Bronchial epithelial cell (primary cell): ENCODE data around the gene TMEM165. TPM values are rescaled to one million over a fixed set of nuclear protein-coding genes. Genes with fewer than 3 reads are reported as not detected.

Experiments used
- DNase-seq: peaks from one replicate; pipeline ENCODE4 v3.0.0-alpha.2; 2010; ENCODE audit warnings: low read depth
- FAIRE-seq: peaks from 2 replicates; lab custom pipeline; 2011; peaks lifted over from hg19 to GRCh38; lab: Jason Lieb, UNC
- H3K27me3 ChIP-seq: 2 replicates; pipeline ENCODE4 v1.5.1; 2011; ENCODE audit warnings: low read length; ENCODE audit not compliant: control insufficient read depth, insufficient read depth
- H3K36me3 ChIP-seq: 2 replicates; pipeline ENCODE4 v1.5.1; 2011; ENCODE audit warnings: low read length; ENCODE audit not compliant: control insufficient read depth, insufficient read depth
- H3K4me3 ChIP-seq: 2 replicates; pipeline ENCODE4 v1.5.1; 2011; ENCODE audit warnings: mild to moderate bottlenecking, low read depth, low read length, control low read depth
- total RNA-seq: library from RNA; depleted of rRNA; stranded (reverse); fragments of >200 nt; gene quantifications from 2 replicates; pipeline ENCODE4 v1.2.1, GENCODE V29; 2014
- TF ChIP-seq, protein P1 (sequence below): IDR thresholded peaks from 2 replicates; pipeline ENCODE4 v1.5.1; 2011; ENCODE audit warnings: mild to moderate bottlenecking, moderate library complexity, low read length, control low read depth, inconsistent platforms; ENCODE audit not compliant: insufficient read depth, severe bottlenecking

Gene TMEM165
- total RNA-seq, 1 donor from 2014 or later, result 75.8 TPM

DNA sequence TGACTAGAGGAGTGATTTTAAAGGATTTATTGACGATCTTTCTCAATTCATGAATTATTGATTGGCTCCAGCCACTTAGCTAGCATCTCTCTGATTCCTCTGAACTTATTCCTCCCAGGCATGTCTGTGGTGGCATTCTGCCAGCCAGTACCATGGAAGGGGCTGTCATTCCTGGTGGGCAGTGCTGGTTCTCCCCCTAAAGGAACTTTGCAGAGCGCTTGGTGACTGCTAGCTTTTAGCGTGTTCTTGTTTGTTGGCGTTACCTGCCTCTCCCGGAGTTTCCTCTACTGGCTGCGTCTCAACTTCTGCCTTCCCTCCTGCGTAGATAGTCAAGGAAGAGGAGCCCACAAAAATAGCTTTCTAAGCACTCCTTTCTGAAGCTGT, 30.4 kb upstream of the TMEM165 start:
- peaks cover 4% of the 10 kb centered on the region for H3K36me3 ChIP-seq
- DNase-seq, result no peak
- TF ChIP-seq, protein P1, sequence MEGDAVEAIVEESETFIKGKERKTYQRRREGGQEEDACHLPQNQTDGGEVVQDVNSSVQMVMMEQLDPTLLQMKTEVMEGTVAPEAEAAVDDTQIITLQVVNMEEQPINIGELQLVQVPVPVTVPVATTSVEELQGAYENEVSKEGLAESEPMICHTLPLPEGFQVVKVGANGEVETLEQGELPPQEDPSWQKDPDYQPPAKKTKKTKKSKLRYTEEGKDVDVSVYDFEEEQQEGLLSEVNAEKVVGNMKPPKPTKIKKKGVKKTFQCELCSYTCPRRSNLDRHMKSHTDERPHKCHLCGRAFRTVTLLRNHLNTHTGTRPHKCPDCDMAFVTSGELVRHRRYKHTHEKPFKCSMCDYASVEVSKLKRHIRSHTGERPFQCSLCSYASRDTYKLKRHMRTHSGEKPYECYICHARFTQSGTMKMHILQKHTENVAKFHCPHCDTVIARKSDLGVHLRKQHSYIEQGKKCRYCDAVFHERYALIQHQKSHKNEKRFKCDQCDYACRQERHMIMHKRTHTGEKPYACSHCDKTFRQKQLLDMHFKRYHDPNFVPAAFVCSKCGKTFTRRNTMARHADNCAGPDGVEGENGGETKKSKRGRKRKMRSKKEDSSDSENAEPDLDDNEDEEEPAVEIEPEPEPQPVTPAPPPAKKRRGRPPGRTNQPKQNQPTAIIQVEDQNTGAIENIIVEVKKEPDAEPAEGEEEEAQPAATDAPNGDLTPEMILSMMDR, result no peak
- H3K27me3 ChIP-seq, result no peaks in the 10 kb centered on the region
- no peak overlapping the region for H3K4me3 ChIP-seq
- peak; percentile 13 for FAIRE-seq

DNA sequence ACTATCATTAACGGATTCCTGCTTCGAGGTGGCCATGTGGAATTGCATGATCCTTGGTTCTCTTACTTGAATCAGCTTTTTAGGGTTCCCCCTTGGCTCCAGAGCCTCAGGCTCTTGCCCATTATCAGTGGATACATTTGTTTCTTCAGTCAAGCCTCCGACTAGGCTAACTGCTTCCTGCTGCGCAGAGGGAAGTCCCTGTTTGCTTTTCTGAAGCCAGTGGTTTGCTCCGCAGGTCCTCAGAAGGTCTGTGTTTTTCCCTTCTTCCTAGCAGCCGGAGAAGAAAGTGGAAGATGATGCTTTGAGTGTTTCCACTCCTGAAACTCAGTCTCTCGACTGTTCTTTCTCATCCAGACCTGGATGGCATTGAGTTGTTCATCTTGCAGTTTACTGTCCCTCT, 29.1 kb upstream of the TMEM165 start:
- Histone ChIP-seq H3K27me3 (no peaks in the 10 kb centered on the region), H3K36me3 (peaks cover 4% of the 10 kb centered on the region), H3K4me3 (no peak overlapping the region)
- FAIRE-seq, result no peak
- no peak for DNase-seq
- TF ChIP-seq, protein P1, result no peak

- FAIRE-seq (no peak), DNase-seq (no peak)
- Histone ChIP-seq H3K27me3 (no peaks in the 10 kb centered on the region), H3K36me3 (peaks cover 4% of the 10 kb centered on the region), H3K4me3 (no peak overlapping the region)
- TF ChIP-seq, protein P1, result no peak
Measured at GRCh38 chr4:55367084-55367722, 28.6 kb upstream of the TMEM165 start.

DNA sequence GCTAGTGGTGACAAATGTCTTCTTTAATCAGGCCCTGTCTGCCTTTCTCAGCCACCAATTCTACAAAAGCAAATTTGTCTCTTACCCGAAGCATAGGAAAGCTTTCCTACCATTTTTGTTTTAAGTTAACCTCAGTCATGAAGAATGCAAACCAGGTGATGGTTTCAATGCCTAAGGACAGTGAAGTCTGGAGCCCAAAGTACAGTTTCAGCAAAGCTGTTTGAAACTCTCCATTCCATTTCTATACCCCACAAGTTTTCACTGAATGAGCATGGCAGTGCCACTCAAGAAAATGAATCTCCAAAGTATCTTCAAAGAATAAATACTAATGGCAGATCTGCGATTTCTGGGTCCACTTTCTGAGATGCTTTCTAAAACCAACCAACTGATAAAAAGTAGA, 25.8 kb upstream of the TMEM165 start:
- H3K36me3 ChIP-seq, result no peaks in the 10 kb centered on the region
- TF ChIP-seq, protein P1, result no peak
- H3K27me3 ChIP-seq, result no peaks in the 10 kb centered on the region
- DNase-seq (no peak), FAIRE-seq (no peak)
- no peak overlapping the region for H3K4me3 ChIP-seq

- FAIRE-seq (no peak), DNase-seq (no peak)
- H3K4me3 ChIP-seq, result no peak overlapping the region
- TF ChIP-seq, protein P1, result no peak
- H3K27me3 ChIP-seq, result no peaks in the 10 kb centered on the region
- no peaks in the 10 kb centered on the region for H3K36me3 ChIP-seq
Measured at GRCh38 chr4:55372259-55372658, 23.5 kb upstream of the TMEM165 start.

- Histone ChIP-seq H3K27me3 (no peaks in the 10 kb centered on the region), H3K36me3 (no peaks in the 10 kb centered on the region), H3K4me3 (no peak overlapping the region)
- TF ChIP-seq, protein P1, result no peak
- FAIRE-seq (no peak), DNase-seq (no peak)
Measured at GRCh38 chr4:55373461-55373860, 22.3 kb upstream of the TMEM165 start.
